MCF 10A (cell line): Measurements from ENCODE around the gene FAM210A. TPM values are rescaled to one million over a fixed set of nuclear protein-coding genes. Genes with fewer than 3 reads are reported as not detected.

ENCODE experiments used
- BruUV-seq: library from RNA; stranded (reverse); fragments of 400-500 nt; replicated peaks from 2 replicates; lab custom pipeline; 2021; lab: Mats Ljungman, UMichigan
- CTCF ChIA-PET: fragments of 300-600 bp; sonication (Branson Sonifier 250); formaldehyde crosslinking; extraction: SDS; loops from one replicate; lab custom pipeline; 2021; ENCODE audit warnings: antibody characterized with exemption, inconsistent platforms; lab: Yijun Ruan, JAX
- POLR2A ChIA-PET: fragments of 300-600, 350-650 bp; sonication (Branson Sonifier 250); formaldehyde crosslinking; extraction: SDS; loops from one replicate; lab custom pipeline; 2020; ENCODE audit warnings: antibody characterized with exemption, inconsistent platforms; lab: Yijun Ruan, JAX
- DNase-seq: peaks from one replicate; pipeline ENCODE4 v3.0.0-alpha.2; 2018; ENCODE audit not compliant: unreplicated experiment
- H3K27ac Mint-ChIP-seq: one replicate; pipeline ENCODE4 v1.8.0; 2022; ENCODE audit warnings: mild to moderate bottlenecking, low read depth, mixed read lengths; ENCODE audit not compliant: unreplicated experiment
- H3K27me3 Mint-ChIP-seq: one replicate; pipeline ENCODE4 v1.8.0; 2022; ENCODE audit warnings: mixed read lengths; ENCODE audit not compliant: insufficient read depth, unreplicated experiment
- H3K36me3 Mint-ChIP-seq: one replicate; pipeline ENCODE4 v1.8.0; 2022; ENCODE audit warnings: mild to moderate bottlenecking, moderate library complexity, mixed read lengths; ENCODE audit not compliant: insufficient read depth, unreplicated experiment
- H3K4me1 Mint-ChIP-seq: one replicate; pipeline ENCODE4 v1.8.0; 2022; ENCODE audit warnings: mixed read lengths; ENCODE audit not compliant: insufficient read depth, unreplicated experiment
- H3K4me3 Mint-ChIP-seq: one replicate; pipeline ENCODE4 v1.8.0; 2022; ENCODE audit warnings: mild to moderate bottlenecking, moderate library complexity, mixed read lengths; ENCODE audit not compliant: unreplicated experiment
- H3K9me3 Mint-ChIP-seq: one replicate; pipeline ENCODE4 v1.8.0; 2022; ENCODE audit warnings: mixed read lengths; ENCODE audit not compliant: unreplicated experiment
- CTCF ChIP-seq: fragments of 200-600 bp; IDR thresholded peaks from one replicate; pipeline ENCODE4 v1.8.0; 2022; ENCODE audit warnings: antibody characterized with exemption, mild to moderate bottlenecking; ENCODE audit not compliant: unreplicated experiment
- intact Hi-C: fragments of 100-400 bp; cut with micrococcal nuclease; formaldehyde crosslinking; loops from 2 replicates; pipeline ENCODE4 v1.14.1; 2022
- total RNA-seq: library from RNA; stranded (reverse); gene quantifications from 2 replicates; pipeline ENCODE4 v1.2.3, GENCODE V29; 2022

The FAM210A gene
- total RNA-seq, 1 experiment from 2014 or later, result 31.2 TPM

- no peaks in the 10 kb centered on the region for H3K36me3 Mint-ChIP-seq
- DNase-seq, result no peak
- ChIA-PET POLR2A (no interaction called here), CTCF (interaction anchor here (0.6 to 1.1 kb wide), 2 partner anchors 17 to 32 kb away, joined by 3 to 4 read pairs; no protein-coding TSS in a partner anchor)
- no peaks in the 10 kb centered on the region for H3K4me1 Mint-ChIP-seq
- no TSS peak for BruUV-seq
- H3K4me3 Mint-ChIP-seq, result no peak overlapping the region
- H3K27me3 Mint-ChIP-seq, result no peaks in the 10 kb centered on the region
- intact Hi-C loops, result loop anchor here (10.0 kb wide), 1 partner anchor 484 kb away; no protein-coding TSS in a partner anchor
- H3K9me3 Mint-ChIP-seq, result peaks cover 9% of the 10 kb centered on the region
- TF ChIP-seq CTCF, result no peak
- H3K27ac Mint-ChIP-seq, result no peak overlapping the region
These were observed 87.4 kb downstream of the FAM210A start for GRCh38 chr18:13638719-13639595.

- BruUV-seq, result no TSS peak
- TF ChIP-seq CTCF, result no peak
- POLR2A ChIA-PET, result interaction anchor here (0.7 kb wide), 1 partner anchor 93 kb away, joined by 3 read pairs; no protein-coding TSS in a partner anchor
- H3K36me3 Mint-ChIP-seq, result no peaks in the 10 kb centered on the region
- CTCF ChIA-PET, result no interaction called here
- no peaks in the 10 kb centered on the region for H3K4me1 Mint-ChIP-seq
- intact Hi-C loops, result loop anchor here (10.0 kb wide), 1 partner anchor 480 kb away; no protein-coding TSS in a partner anchor
- no peak overlapping the region for H3K4me3 Mint-ChIP-seq
- no peak for DNase-seq
- H3K9me3 Mint-ChIP-seq, result no peaks in the 10 kb centered on the region
- H3K27ac Mint-ChIP-seq, result no peak overlapping the region
- H3K27me3 Mint-ChIP-seq, result no peaks in the 10 kb centered on the region
These were observed 91.3 kb downstream of the FAM210A start for GRCh38 chr18:13635046-13635445.

- ChIA-PET POLR2A (no interaction called here), CTCF (interaction anchor here (2.0 kb wide), 1 partner anchor 76 kb away, joined by 13 read pairs; no protein-coding TSS in a partner anchor)
- BruUV-seq, result no TSS peak
- Mint-ChIP-seq H3K27me3 (no peaks in the 10 kb centered on the region), H3K4me1 (no peaks in the 10 kb centered on the region), H3K36me3 (no peaks in the 10 kb centered on the region), H3K27ac (no peak overlapping the region), H3K9me3 (no peaks in the 10 kb centered on the region), H3K4me3 (no peak overlapping the region)
- DNase-seq, result no peak
- TF ChIP-seq CTCF, result no peak
- intact Hi-C loops, result loop anchor here (5.0 to 10.0 kb wide), 2 partner anchors 479 to 641 kb away; partner anchors contain the start of gene CEP192
These were observed 92.7 kb downstream of the FAM210A start for GRCh38 chr18:13633700-13634099.

- TF ChIP-seq CTCF, result no peak
- no peak for DNase-seq
- no peak overlapping the region for H3K4me3 Mint-ChIP-seq
- H3K9me3 Mint-ChIP-seq, result no peaks in the 10 kb centered on the region
- intact Hi-C loops, result loop anchor here (1.0 to 10.0 kb wide), 3 partner anchors 72 to 638 kb away; partner anchors contain the start of gene CEP192
- no peak overlapping the region for H3K27ac Mint-ChIP-seq
- ChIA-PET CTCF (interaction anchor here (0.8 to 1.2 kb wide), 5 partner anchors 63 to 416 kb away, joined by 3 to 5 read pairs (median 3); no protein-coding TSS in a partner anchor), POLR2A (no interaction called here)
- H3K36me3 Mint-ChIP-seq, result no peaks in the 10 kb centered on the region
- no peaks in the 10 kb centered on the region for H3K4me1 Mint-ChIP-seq
- no TSS peak for BruUV-seq
- H3K27me3 Mint-ChIP-seq, result peaks cover 9% of the 10 kb centered on the region
These were observed 95.6 kb downstream of the FAM210A start for GRCh38 chr18:13630716-13631268.
